K562 (cell line): ENCODE data around the gene HOXC10. TPM values are rescaled to one million over a fixed set of nuclear protein-coding genes. Genes with fewer than 3 reads are reported as not detected.
A peak's percentile ranks its signal among the peaks of the same experiment; 100 is the strongest.

ENCODE experiments used
- ATAC-seq: fragments of 200-7000 bp; cut with Tn5 transposase; 3 replicates; pipeline ENCODE4 v1.9.1; 2020; ENCODE audit warnings: moderate library complexity
- BruUV-seq: library from RNA; stranded (reverse); fragments of 400-500 nt; replicated peaks from 2 replicates; lab custom pipeline; 2021; lab: Mats Ljungman, UMichigan
- CTCF ChIA-PET: fragments of 300-600 bp; formaldehyde crosslinking; extraction: SDS; loops from one replicate; lab custom pipeline; 2021; ENCODE audit warnings: low intra/inter-chr PET ratio; lab: Yijun Ruan, JAX
- POLR2A ChIA-PET: fragments of 300-600, 350-650 bp; sonication (Branson Sonifier 250); formaldehyde crosslinking; extraction: SDS; loops from one replicate; lab custom pipeline; 2021; ENCODE audit warnings: antibody characterized with exemption, inconsistent platforms; lab: Yijun Ruan, JAX
- DNase-seq, 4 experiments: peaks; one replicate each; pipeline versions ENCODE4 v3.0.0 to v3.0.0-alpha.2; 2011 to 2018; ENCODE audit warnings: low spot score in 3 of 4, mixed read lengths in 3 of 4; ENCODE audit errors: extremely low read depth in 1 of 4
- FAIRE-seq: peaks from 2 replicates; lab custom pipeline; 2011; peaks lifted over from hg19 to GRCh38; lab: Jason Lieb, UNC
- H2AFZ ChIP-seq: 2 replicates; pipeline ENCODE4 v1.6.0; 2011; ENCODE audit warnings: low read depth, low read length, control low read depth, inconsistent platforms
- H3K27ac ChIP-seq: fragments of 200-600 bp; 3 replicates; pipeline ENCODE4 v1.8.0; 2011; ENCODE audit warnings: low read depth, mild to moderate bottlenecking, control low read depth, inconsistent platforms, low read length, moderate library complexity, mixed read lengths; ENCODE audit errors: extremely low read depth
- H3K27me3 ChIP-seq, 2 experiments: fragments of 300-600 bp in 1 of 2; 2 replicates in 1 of 2; 3 replicates in 1 of 2; pipeline versions ENCODE4 v1.6.0 to v1.8.0; 2011; ENCODE audit warnings: inconsistent platforms in 2 of 2, low read length in 2 of 2, mild to moderate bottlenecking in 1 of 2, mixed read lengths in 1 of 2, moderate library complexity in 1 of 2; ENCODE audit not compliant: control insufficient read depth in 2 of 2, insufficient read depth in 2 of 2
- H3K36me3 ChIP-seq: fragments of 300-600 bp; 3 replicates; pipeline ENCODE4 v1.8.0; 2011; ENCODE audit warnings: mild to moderate bottlenecking, low read length, inconsistent platforms; ENCODE audit not compliant: control insufficient read depth, insufficient read depth
- H3K4me1 ChIP-seq, 2 experiments: fragments of 200-600 bp in 1 of 2; replicated peaks in 1 of 2; 2 replicates in 1 of 2; 3 replicates in 1 of 2; pipeline versions ENCODE4 v1.5.1 to v1.8.0; 2011; ENCODE audit warnings: inconsistent platforms in 2 of 2, low read length in 2 of 2, mild to moderate bottlenecking in 1 of 2, mixed read lengths in 1 of 2, moderate library complexity in 1 of 2; ENCODE audit not compliant: control insufficient read depth in 2 of 2, insufficient read depth in 2 of 2
- H3K4me2 ChIP-seq: 2 replicates; pipeline ENCODE4 v1.6.1; 2011; ENCODE audit warnings: low read length, control low read depth, inconsistent platforms, mixed read lengths; ENCODE audit not compliant: insufficient read depth
- H3K4me3 ChIP-seq: fragments of 200-600 bp; sonication (generic), shearing (Covaris generic); 2 replicates; pipeline ENCODE4 v1.5.1; 2016; ENCODE audit warnings: control low read depth, inconsistent platforms
- H3K79me2 ChIP-seq: fragments of 200-600 bp; 3 replicates; pipeline ENCODE4 v1.8.0; 2011; ENCODE audit warnings: low read length, inconsistent platforms; ENCODE audit not compliant: control insufficient read depth, insufficient read depth
- H3K9ac ChIP-seq, 2 experiments: 2 replicates each; pipeline versions ENCODE4 v1.6.0 to v1.6.1; 2011; ENCODE audit warnings: low read depth in 2 of 2, low read length in 2 of 2, control low read depth in 1 of 2, inconsistent platforms in 1 of 2, mild to moderate bottlenecking in 1 of 2, mixed read lengths in 1 of 2; ENCODE audit not compliant: insufficient read depth in 1 of 2
- H3K9me1 ChIP-seq: one replicate; pipeline ENCODE4 v1.6.0; 2011; ENCODE audit warnings: inconsistent platforms, mild to moderate bottlenecking, low read length, moderate library complexity; ENCODE audit not compliant: control insufficient read depth, insufficient read depth
- H3K9me3 ChIP-seq: replicated peaks from 2 replicates; pipeline ENCODE4 v1.5.1; 2011; ENCODE audit warnings: low read depth, low read length, inconsistent platforms; ENCODE audit not compliant: control insufficient read depth, insufficient read depth
- H4K20me1 ChIP-seq: replicated peaks from 2 replicates; pipeline ENCODE4 v1.6.1; 2011; ENCODE audit warnings: low read length, inconsistent platforms, mixed read lengths; ENCODE audit not compliant: control insufficient read depth, insufficient read depth
- ATF7 ChIP-seq: fragments of 450-650 bp; IDR thresholded peaks from 2 replicates; pipeline ENCODE4 v1.7.1; 2014; ENCODE audit warnings: mild to moderate bottlenecking, moderate library complexity
- E2F4 ChIP-seq: sonication (generic); formaldehyde crosslinking; IDR thresholded peaks from 2 replicates; pipeline ENCODE4 v1.8.0; 2022; ENCODE audit warnings: mild to moderate bottlenecking, low read depth, missing genetic modification reagents
- HMGXB4 ChIP-seq: sonication (generic); formaldehyde crosslinking; IDR thresholded peaks from 2 replicates; pipeline ENCODE4 v1.8.1; 2023; ENCODE audit warnings: mild to moderate bottlenecking, missing genetic modification reagents
- PCBP1 ChIP-seq: fragments of 200-400 bp; formaldehyde crosslinking; IDR thresholded peaks from 2 replicates; pipeline ENCODE4 v1.6.1; 2018; ENCODE audit warnings: mild to moderate bottlenecking, low read depth, low read length; ENCODE audit not compliant: poor library complexity, severe bottlenecking
- WGBS: fragments of 100-300 bp; shearing (Covaris generic); methylation state at CpG from one replicate; pipeline ENCODE4 v1.1.6; 2016; ENCODE audit warnings: low coverage, mixed read lengths; ENCODE audit not compliant: insufficient coverage; ENCODE audit errors: missing lambda C conversion rate; 5-methylcytosine and 5-hydroxymethylcytosine counted together
- in situ Hi-C: fragments of 300-500 bp; cut with MboI; formaldehyde crosslinking; loops from 4 replicates; pipeline ENCODE4 v1.15.0; 2018; ENCODE audit warnings: inconsistent platforms, mixed read lengths
- intact Hi-C: fragments of 100-400 bp; cut with micrococcal nuclease; formaldehyde crosslinking; loops from 2 replicates; pipeline ENCODE4 v1.14.2; 2022
- polyA plus RNA-seq, 8 experiments: library from polyadenylated mRNA; depleted of rRNA in 4 of 8; stranded (reverse) in 5 of 8; unstranded in 3 of 8; fragments of >200 nt; fragmentation: Nextera tagmentation in 2 of 8; fragmentation: Illumina TruSeq in 1 of 8; extraction: Ambion mirVana in 2 of 8; extraction: Trizol in 1 of 8; gene quantifications; 2 replicates each; pipeline versions ENCODE4 v1.2.1 to v1.2.3, GENCODE V29; 2011 to 2014; ENCODE audit warnings: inconsistent platforms in 1 of 8, missing spikeins in 1 of 8
- total RNA-seq, 7 experiments: library from RNA; depleted of rRNA in 6 of 7; stranded (reverse); fragments of >200 nt in 6 of 7; fragmentation: Illumina TruSeq in 2 of 7; extraction: Trizol in 2 of 7; gene quantifications; 2 replicates each; pipeline versions ENCODE4 v1.2.1 to v1.2.3, GENCODE V29; 2011 to 2021; ENCODE audit warnings: low replicate concordance in 1 of 7

Gene HOXC10
- total and polyA plus RNA-seq, 9 of the 15 experiments (the other 6 are each of a cell fraction or from before 2014, with no cell fraction given), result 0.13 to 0.77 (median 0.35) TPM; not detected in 2

GRCh38 chr12:54033106-54033979 is 48.4 kb downstream of the HOXC10 start:
- Histone ChIP-seq H3K4me2 (no peak overlapping the region), H3K27ac (no peak overlapping the region), H4K20me1 (no peaks in the 10 kb centered on the region), H2AFZ (no peak overlapping the region), H3K4me3 (no peak overlapping the region), H3K9ac (no peak overlapping the region), H3K79me2 (no peaks in the 10 kb centered on the region), H3K9me3 (no peaks in the 10 kb centered on the region), H3K36me3 (peaks cover 2% of the 10 kb centered on the region; the same call in 1 of the 3 replicates), H3K9me1 (no peaks in the 10 kb centered on the region), H3K4me1 (peaks cover 0 to 28% of the 10 kb centered on the region in 2 experiments; a peak in 2 of 5 replicates), H3K27me3 (0 out of 5 replicates have a peak, but pooled peaks cover 2 to 4% of the 10 kb centered on the region in 2 experiments)
- BruUV-seq, result no TSS peak
- DNase-seq (no peak), ATAC-seq (no peak), FAIRE-seq (no peak)
- TF ChIP-seq ATF7, result no peak
- TF ChIP-seq PCBP1, result peak; percentile 37
- TF ChIP-seq E2F4, result no peak
- TF ChIP-seq HMGXB4, result no peak
- POLR2A ChIA-PET, result interaction anchor here (0.7 kb wide), 1 partner anchor 16 kb away, joined by 6 read pairs; no protein-coding TSS in a partner anchor
- CTCF ChIA-PET, result interaction anchor here (0.5 to 2.6 kb wide), 14 partner anchors 28 to 478 kb away, joined by 3 to 36 read pairs (median 5); no protein-coding TSS in a partner anchor
- intact Hi-C loops, result loop anchor here (2.0 kb wide), 1 partner anchor 27 kb away; no protein-coding TSS in a partner anchor
- in situ Hi-C loops, result no loop called here
- WGBS, result 67% methylated on average over 30 of the region's 61 CpGs
